ENCODE measurements around the gene CCKAR.
"Not testable (repeated sequence)": the region's sequence is repeated elsewhere in the genome, so short reads cannot be mapped to it uniquely, and the experiment has no call there.

Gene CCKAR

GRCh38 chr4:26490111-26490959 is at the start of gene CCKAR:
Gene CCKAR (minus strand): TSS chr4:26490484. CDS start chr4:26490267, 217 bp downstream.
- DNase-seq, result no peak

GRCh38 chr4:26533685-26534084 is 43.4 kb upstream of the CCKAR start:
- no peak for DNase-seq

- no peak for DNase-seq
Measured at GRCh38 chr4:26531491-26532116, 41.3 kb upstream of the CCKAR start.

- no peak for DNase-seq
Measured at GRCh38 chr4:26530099-26530498, 39.8 kb upstream of the CCKAR start.

GRCh38 chr4:26529479-26529878 is 39.2 kb upstream of the CCKAR start:
- DNase-seq, result no peak

- DNase-seq, result no peak
Measured at GRCh38 chr4:26525771-26526150, 35.5 kb upstream of the CCKAR start.

GRCh38 chr4:26525136-26525770 is 35.0 kb upstream of the CCKAR start:
- DNase-seq, result no peak

- DNase-seq, result no peak
Measured at GRCh38 chr4:26524011-26524410, 33.7 kb upstream of the CCKAR start.

GRCh38 chr4:26522478-26522877 is 32.2 kb upstream of the CCKAR start:
- no peak for DNase-seq

- DNase-seq, result no peak
Measured at GRCh38 chr4:26520728-26521450, 30.6 kb upstream of the CCKAR start.

GRCh38 chr4:26515936-26516335 is 25.7 kb upstream of the CCKAR start:
- DNase-seq, result no peak

- DNase-seq, result no peak
Measured at GRCh38 chr4:26510334-26510964, 20.2 kb upstream of the CCKAR start.

- no peak for DNase-seq
Measured at GRCh38 chr4:26509681-26510333, 19.5 kb upstream of the CCKAR start.

- DNase-seq, result no peak
Measured at GRCh38 chr4:26507286-26507685, 17.0 kb upstream of the CCKAR start.

GRCh38 chr4:26503844-26504243 is 13.6 kb upstream of the CCKAR start:
- DNase-seq, result no peak

- no peak for DNase-seq
Measured at GRCh38 chr4:26503427-26503826, 13.1 kb upstream of the CCKAR start.

- DNase-seq, result not testable (repeated sequence)
Measured at GRCh38 chr4:26500565-26500999, 10.3 kb upstream of the CCKAR start.

- no peak for DNase-seq
Measured at GRCh38 chr4:26496207-26496783, 6.0 kb upstream of the CCKAR start.

- DNase-seq, result no peak
Measured at GRCh38 chr4:26493461-26493860, 3.2 kb upstream of the CCKAR start.

- DNase-seq, result no peak
Measured at GRCh38 chr4:26491449-26492170, 1.3 kb upstream of the CCKAR start.

GRCh38 chr4:26490960-26491284 is 638 bp upstream of the CCKAR start:
- DNase-seq, result no peak
